ENCODE data around the gene COL1A1. TPM values are rescaled to one million over a fixed set of nuclear protein-coding genes. Genes with fewer than 3 reads are reported as not detected.

COL1A1 gene
- total and polyA plus RNA-seq, 9 donors, result 71.2 to 1,087 (median 523) TPM

- Histone ChIP-seq H3K4me3 (no peak overlapping the region), H3K9me3 (no peaks in the 10 kb centered on the region), H3K36me3 (no peaks in the 10 kb centered on the region), H3K27me3 (no peaks in the 10 kb centered on the region), H3K27ac (peak overlapping the region; percentile 42 to 44), H3K4me1 (ENCODE audit: insufficient read depth) (peaks cover 28% of the 10 kb centered on the region)
- intact Hi-C loops (cut with DNase I), result no loop called here
- DNase-seq, result peak in 2 of 5 donors; percentile 20 to 23
- no peak for TF ChIP-seq CTCF (IDR thresholded peaks at IDR 0.05)
- TF ChIP-seq POLR2A (IDR thresholded peaks at IDR 0.05), result no peak
- no peak for TF ChIP-seq EP300 (IDR thresholded peaks at IDR 0.05)
- 24 to 36% (median 34%) methylated on average over 8 of the region's 8 CpGs for WGBS, 3 donors
Observed at GRCh38 chr17:50214976-50215760, 13.7 kb upstream of the COL1A1 start.

- Histone ChIP-seq H3K4me1 (ENCODE audit: insufficient read depth) (peaks cover 34% of the 10 kb centered on the region), H3K27ac (peak overlapping the region in 1 of 2 donors; percentile 95), H3K9me3 (no peaks in the 10 kb centered on the region), H3K36me3 (no peaks in the 10 kb centered on the region), H3K27me3 (no peaks in the 10 kb centered on the region), H3K4me3 (no peak overlapping the region)
- peak in 4 of 5 donors; percentile 14 to 31 (median 24) for DNase-seq
- WGBS, 3 donors, result 67 to 71% (median 69%) methylated on average over 9 of the region's 9 CpGs
- TF ChIP-seq CTCF (IDR thresholded peaks at IDR 0.05) (no peak), EP300 (IDR thresholded peaks at IDR 0.05) (no peak), POLR2A (IDR thresholded peaks at IDR 0.05) (no peak)
- intact Hi-C loops (cut with DNase I), result no loop called here
Observed at GRCh38 chr17:50213026-50214022, 11.9 kb upstream of the COL1A1 start.

- intact Hi-C loops (cut with DNase I), result no loop called here
- Histone ChIP-seq H3K27me3 (no peaks in the 10 kb centered on the region), H3K4me1 (ENCODE audit: insufficient read depth) (peaks cover 35% of the 10 kb centered on the region), H3K36me3 (no peaks in the 10 kb centered on the region), H3K27ac (peak overlapping the region; percentile 42 to 95), H3K4me3 (no peak overlapping the region), H3K9me3 (no peaks in the 10 kb centered on the region)
- TF ChIP-seq CTCF (IDR thresholded peaks at IDR 0.05) (no peak), POLR2A (IDR thresholded peaks at IDR 0.05) (no peak), EP300 (IDR thresholded peaks at IDR 0.05) (no peak)
- DNase-seq, result peak; percentile 54 to 73 (median 70)
- WGBS, 3 donors, result 35 to 57% (median 56%) methylated on average over 15 of the region's 15 CpGs
Observed at GRCh38 chr17:50212121-50212843, 10.9 kb upstream of the COL1A1 start.

Data from ovary (tissue), 9 donors.